ENCODE data around the gene SNX13.
"Not testable (repeated sequence)": the region's sequence is repeated elsewhere in the genome, so short reads cannot be mapped to it uniquely, and the experiment has no call there.

SNX13 gene

DNA sequence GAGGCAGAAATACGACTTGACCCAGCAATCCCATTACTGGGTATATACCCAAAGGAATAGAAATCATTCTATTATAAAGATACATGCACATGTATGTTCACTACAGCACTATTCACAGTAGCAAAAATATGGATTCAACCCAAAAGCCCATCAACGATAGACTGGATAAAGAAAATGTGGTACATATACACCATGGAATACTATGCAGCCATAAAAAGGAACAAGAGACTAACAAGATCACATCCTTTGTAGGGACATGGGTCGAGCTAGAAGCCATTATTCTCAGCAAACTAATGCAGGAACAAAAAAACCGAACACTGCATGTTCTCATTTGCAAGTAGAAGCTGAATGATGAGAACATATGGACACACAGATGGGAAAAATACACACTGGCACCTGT, 31.0 kb downstream of the SNX13 start:
- DNase-seq: not testable (repeated sequence)

DNA sequence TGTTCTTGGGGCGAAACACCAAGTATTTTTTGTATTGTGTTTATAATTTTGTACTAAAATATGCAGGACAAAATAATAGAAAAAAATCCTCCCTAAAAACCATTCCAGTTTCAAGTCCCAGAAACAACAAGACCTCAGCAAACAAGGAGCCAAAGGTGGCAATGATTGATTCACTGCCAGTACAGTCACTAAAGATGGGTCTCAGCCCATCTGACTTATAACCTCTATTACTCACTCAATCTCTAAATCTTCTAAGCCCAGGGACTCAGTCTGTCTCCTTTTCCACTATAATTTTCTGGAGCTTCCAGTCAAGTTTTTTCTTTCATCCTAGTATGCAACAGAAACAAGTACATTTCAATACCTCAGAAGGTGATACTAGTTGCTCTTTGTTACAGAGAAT, 33.3 kb downstream of the SNX13 start:
- DNase-seq: no peak

GRCh38 chr7:17903337-17903736, 37.0 kb downstream of the SNX13 start:
- DNase-seq: no peak

GRCh38 chr7:17902599-17902998, 37.7 kb downstream of the SNX13 start:
- DNase-seq: no peak

GRCh38 chr7:17900464-17900863, 39.8 kb downstream of the SNX13 start:
- no peak for DNase-seq

DNA sequence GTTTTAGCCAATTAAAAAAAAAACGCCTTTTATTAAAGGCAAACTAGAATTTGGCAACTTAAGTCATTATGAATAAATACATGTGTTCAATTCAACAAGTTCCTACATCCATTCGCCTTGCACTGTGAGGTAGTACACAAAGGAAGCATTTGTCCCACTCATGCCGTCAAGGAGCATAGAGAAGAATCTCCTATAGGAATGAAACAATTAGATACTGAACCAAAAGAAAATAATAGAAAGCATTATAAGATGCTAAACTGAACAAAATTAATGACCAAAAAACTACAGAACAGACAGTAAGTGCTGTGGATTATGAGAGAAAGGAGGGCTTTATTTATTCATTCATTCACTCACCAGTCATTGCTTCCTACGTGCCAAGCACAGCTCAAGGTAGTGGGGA, 42.2 kb downstream of the SNX13 start:
- DNase-seq: no peak

DNA sequence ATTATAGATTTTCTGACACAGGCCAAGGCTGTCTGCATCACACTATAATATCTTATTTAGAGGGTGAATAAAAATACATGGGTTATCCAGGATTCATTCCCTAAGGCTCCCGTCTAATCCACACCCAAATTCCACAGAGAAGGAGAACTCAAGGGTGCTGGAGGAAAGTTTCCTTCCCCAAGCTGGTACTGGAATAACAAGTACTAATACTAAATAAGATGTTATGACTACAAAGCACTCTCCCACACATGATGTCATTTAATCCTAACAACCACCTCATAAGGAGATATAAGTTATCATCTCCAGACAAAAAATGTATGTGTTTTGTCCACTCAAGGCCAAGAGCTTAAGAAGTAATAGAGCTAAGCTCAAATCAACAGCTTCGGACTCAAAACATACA, 53.0 kb downstream of the SNX13 start:
- DNase-seq: no peak

- DNase-seq: no peak
These were observed 57.6 kb downstream of the SNX13 start for GRCh38 chr7:17882685-17883084.

DNA sequence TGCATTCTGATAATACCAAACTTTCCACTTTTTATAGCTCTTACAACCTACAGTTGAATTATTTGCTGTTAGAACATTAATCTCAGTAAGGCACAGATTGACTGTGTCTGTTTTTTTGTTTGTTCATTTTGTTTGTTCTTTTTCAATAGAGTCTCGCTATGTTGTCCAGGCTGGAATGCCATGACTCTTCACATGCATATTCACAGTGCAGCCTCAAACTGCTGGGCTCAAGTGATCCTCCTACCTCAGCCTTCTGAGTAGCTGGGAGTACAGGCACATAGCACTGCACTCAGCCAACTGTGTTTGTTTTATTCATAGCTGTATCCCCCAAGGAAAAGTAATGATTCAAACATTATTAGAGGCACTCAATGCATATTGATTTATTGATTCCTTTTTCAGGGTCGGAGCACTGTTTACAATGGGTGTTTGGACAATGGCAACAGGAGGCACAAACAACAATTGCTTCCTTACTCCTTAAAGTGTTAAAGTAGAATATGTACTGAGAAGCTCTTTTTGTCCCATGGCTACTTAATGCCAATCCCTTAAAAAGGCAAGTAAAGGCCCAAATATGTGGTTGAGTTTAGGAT, 61.1 kb downstream of the SNX13 start:
- no peak for DNase-seq

DNA sequence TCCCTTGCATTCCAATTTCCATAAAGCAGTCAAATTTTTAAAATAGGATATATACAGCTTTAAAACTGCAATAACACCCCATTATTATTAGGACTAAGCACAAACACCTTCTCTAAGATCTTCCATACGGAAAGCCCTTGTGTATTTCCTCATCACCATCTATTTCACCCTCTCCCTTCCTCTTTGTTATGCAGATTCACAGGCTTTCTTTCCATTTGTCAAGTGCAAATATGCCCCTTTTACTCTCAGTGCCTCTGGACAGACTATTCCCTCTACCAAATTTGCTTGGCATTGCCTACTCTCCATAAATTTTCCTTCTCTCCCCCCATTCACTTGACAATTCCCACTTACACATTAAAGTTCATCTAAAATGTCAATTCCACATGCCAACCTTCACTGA, 61.7 kb downstream of the SNX13 start:
- no peak for DNase-seq

DNA sequence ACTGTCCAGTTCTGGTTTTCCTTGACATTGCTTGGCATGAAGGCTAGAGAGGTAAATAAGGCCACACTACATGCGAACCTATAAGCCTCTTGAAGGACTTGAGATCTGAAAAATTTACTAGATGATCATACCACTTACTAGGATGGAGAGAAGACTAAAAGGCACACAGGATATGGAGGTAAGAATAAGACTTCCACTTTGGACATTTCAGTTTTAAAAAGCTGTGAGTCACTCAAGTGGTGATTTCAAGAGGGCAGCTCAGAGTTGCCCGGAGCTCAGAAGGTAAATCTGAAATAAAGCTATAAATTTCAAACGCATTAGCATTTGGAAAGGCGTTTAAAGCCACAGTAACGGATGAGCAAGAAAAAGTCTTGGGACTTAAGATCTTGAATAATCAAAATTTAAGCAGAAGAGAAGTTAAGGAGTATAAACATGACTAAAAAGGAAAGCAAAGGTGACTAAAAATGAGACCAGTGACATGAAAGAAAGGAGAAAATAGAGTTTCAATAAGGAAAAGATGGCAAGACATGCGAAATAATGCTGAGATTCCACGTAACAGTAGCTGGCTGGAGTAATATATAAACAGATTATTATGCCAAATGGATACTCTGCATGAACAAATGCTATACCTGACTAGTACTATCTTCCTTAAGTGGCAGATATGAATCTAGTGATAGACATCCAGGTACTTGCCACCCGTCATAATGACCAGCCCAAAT, 68.3 kb downstream of the SNX13 start:
- DNase-seq: no peak

- no peak for DNase-seq
These were observed 69.9 kb downstream of the SNX13 start for GRCh38 chr7:17870406-17870805.

GRCh38 chr7:17863809-17864143, 76.5 kb downstream of the SNX13 start:
- DNase-seq: no peak

DNA sequence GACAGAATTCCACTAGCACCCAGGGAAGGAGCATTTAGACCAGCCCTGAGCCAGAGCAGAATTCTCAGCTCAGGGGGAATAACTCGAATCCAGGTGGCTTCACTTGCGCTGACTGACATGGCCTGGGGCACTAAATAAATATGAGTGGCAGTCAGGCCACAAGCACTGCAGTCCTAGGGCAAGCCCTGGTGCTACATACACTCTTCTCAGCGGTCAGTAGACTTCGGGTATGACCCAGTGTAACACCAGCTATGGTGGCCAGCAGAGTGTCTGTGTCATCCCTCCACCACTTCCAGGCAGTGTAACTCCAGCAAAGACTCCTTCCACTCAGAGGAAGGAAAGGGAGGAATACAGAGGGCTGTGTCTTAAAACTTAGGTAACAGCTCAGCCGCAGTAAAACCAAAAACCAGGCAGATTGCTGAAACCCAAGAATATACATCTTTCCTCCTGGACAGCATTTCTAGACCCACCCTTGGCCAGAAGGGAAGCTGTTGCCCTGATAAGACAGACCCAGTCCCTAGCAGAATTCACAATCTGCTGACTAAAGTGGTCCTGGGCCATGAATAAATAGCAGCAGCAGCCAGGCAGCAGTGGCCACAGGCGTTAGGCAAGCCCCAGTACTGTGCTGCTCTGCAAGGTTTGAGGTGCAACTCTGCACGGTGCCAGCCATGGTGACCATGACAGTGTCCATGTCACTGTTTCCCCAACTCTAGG, 77.0 kb downstream of the SNX13 start:
- no peak for DNase-seq

GRCh38 chr7:17856251-17856650, 84.0 kb downstream of the SNX13 start:
- no peak for DNase-seq

- DNase-seq: no peak
These were observed 85.1 kb downstream of the SNX13 start for GRCh38 chr7:17855202-17855601.

DNA sequence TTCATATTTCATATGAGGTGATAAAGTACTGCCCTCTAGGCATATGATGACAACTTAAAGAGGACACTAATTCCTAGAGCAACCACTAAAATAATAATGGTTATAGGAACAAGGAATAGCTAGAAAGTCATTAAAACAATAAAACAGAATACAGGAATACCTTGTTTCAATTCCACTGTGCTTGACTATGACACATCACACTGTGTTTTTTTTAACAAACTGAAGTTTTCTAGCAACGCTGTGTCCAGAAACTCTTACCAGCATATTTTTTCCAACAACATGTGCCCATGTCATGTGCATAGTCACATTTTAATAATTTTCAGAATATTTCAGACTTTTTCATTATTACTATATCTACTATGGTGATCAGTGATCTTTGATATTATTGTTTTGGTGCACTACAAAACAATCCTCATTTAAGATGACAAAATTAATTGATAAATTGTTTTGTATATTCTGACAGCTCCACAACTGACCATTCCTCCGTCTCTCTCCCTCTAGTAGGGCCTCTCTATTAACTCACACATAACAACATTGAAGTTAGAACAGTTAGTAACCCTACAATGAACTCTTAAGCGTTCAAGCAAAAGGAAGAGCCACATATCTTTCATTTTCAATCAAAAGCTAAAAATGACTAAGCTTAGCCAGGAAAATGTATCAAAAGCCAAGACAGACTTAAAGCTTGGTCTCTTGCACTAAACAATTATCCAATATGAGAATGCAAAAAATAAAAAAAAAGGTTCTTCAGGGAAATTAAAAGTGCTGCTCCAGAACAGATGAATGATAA, 85.8 kb downstream of the SNX13 start:
- DNase-seq: no peak

DNA sequence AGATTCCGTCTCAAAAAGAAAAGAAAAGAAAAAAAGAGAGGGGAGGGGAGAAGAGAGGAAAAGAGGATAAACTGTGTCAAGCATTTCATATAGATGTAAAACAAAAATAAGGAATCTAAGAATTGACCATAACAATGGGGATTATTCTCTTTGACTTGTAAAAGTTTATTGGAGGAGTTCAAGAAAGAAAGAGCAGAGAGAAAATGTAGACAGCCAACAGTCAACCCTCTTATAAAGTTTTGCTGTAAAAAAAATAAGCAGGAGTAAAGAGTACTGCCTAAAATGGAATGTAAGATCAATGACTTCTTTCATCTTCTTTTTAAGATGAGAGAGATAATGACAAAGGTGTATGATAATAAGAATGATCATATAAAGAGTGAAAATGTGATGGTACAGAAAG, 87.9 kb downstream of the SNX13 start:
- DNase-seq: no peak

GRCh38 chr7:17849504-17849903, 90.8 kb downstream of the SNX13 start:
- no peak for DNase-seq

- DNase-seq: no peak
These were observed 91.8 kb downstream of the SNX13 start for GRCh38 chr7:17848516-17848915.

DNA sequence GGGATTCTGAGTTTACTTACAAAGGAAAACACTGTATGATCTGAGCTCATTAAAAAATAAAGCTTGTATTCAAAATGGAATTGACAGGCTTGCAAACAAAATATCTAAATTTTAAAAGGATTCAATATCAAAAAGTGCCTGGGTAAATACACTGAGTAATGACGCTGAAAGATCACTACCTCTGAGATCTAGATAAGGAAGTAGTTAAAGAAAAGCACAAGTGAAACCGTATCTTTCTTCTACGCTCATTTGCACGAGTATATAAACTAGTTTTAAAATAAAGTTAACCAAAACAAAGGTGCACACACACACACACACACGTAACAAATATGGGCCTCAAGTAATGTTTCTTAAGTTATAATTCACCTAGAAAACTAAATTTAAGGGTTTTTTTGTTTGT, 93.4 kb downstream of the SNX13 start:
- DNase-seq: no peak

- no peak for DNase-seq
These were observed 95.1 kb downstream of the SNX13 start for GRCh38 chr7:17845197-17845547.

- no peak for DNase-seq
These were observed 95.6 kb downstream of the SNX13 start for GRCh38 chr7:17844514-17845196.

All from NCI-H345 (cell line).